WTC11 (cell line): Measurements from ENCODE around the gene DYNLRB2. TPM values are rescaled to one million over a fixed set of nuclear protein-coding genes. Genes with fewer than 3 reads are reported as not detected.
A peak's percentile ranks its signal among the peaks of the same experiment; 100 is the strongest.

ENCODE experiments used
- ATAC-seq: fragments of 200-7000 bp; cut with Tn5 transposase; 2 replicates; pipeline ENCODE4 v1.10.0; 2021; ENCODE audit warnings: mild to moderate bottlenecking, moderate library complexity
- CTCF ChIA-PET: fragments of 300-600 bp; sonication (Branson Sonifier 250); formaldehyde crosslinking; loops from one replicate; lab custom pipeline; 2021; ENCODE audit warnings: antibody characterized with exemption; lab: Charles Lee
- POLR2A ChIA-PET: fragments of 350-600 bp; sonication (Branson Sonifier 250); formaldehyde crosslinking; loops from one replicate; lab custom pipeline; 2021; ENCODE audit warnings: antibody characterized with exemption; lab: Charles Lee
- DNase-seq: peaks from one replicate; pipeline ENCODE4 v3.0.0; 2021; ENCODE audit warnings: low spot score
- H3K27ac Mint-ChIP-seq: 2 replicates; pipeline ENCODE4 v1.8.0; 2021; ENCODE audit warnings: mixed read lengths
- H3K27me3 Mint-ChIP-seq: 2 replicates; pipeline ENCODE4 v1.8.0; 2021; ENCODE audit warnings: low read depth, mild to moderate bottlenecking, moderate library complexity, mixed read lengths
- H3K36me3 Mint-ChIP-seq: 2 replicates; pipeline ENCODE4 v1.8.0; 2021; ENCODE audit warnings: mixed read lengths
- H3K4me1 Mint-ChIP-seq: 2 replicates; pipeline ENCODE4 v1.8.0; 2022; ENCODE audit warnings: mixed read lengths
- H3K4me3 Mint-ChIP-seq: 2 replicates; pipeline ENCODE4 v1.8.0; 2021; ENCODE audit warnings: mild to moderate bottlenecking, moderate library complexity, mixed read lengths
- H3K9me3 Mint-ChIP-seq: 2 replicates; pipeline ENCODE4 v1.8.0; 2021; ENCODE audit warnings: mixed read lengths
- CDX4 ChIP-seq: fragments of 250-450 bp; sonication (Bioruptor Pico); IDR thresholded peaks from 2 replicates; pipeline ENCODE4 v1.9.0; 2021; ENCODE audit warnings: moderate library complexity, mild to moderate bottlenecking, inconsistent platforms, borderline replicate concordance
- CTCF ChIP-seq: fragments of 200-600 bp; IDR thresholded peaks from 2 replicates; pipeline ENCODE4 v1.8.0; 2022; ENCODE audit warnings: antibody characterized with exemption
- FOXP4 ChIP-seq: sonication (generic); formaldehyde crosslinking; IDR thresholded peaks from 2 replicates; pipeline ENCODE4 v1.8.0; 2022; ENCODE audit warnings: mild to moderate bottlenecking, missing genetic modification reagents
- GRHL2 ChIP-seq: fragments of 250-450 bp; sonication (Bioruptor Pico); IDR thresholded peaks from 2 replicates; pipeline ENCODE4 v1.8.0; 2022; ENCODE audit warnings: mild to moderate bottlenecking, moderate library complexity; ENCODE audit not compliant: insufficient replicate concordance, severe bottlenecking
- HMGXB4 ChIP-seq: sonication (generic); formaldehyde crosslinking; IDR thresholded peaks from 2 replicates; pipeline ENCODE4 v1.8.1; 2023; ENCODE audit warnings: mild to moderate bottlenecking, moderate library complexity, missing genetic modification reagents
- NFATC4 ChIP-seq: fragments of 250-450 bp; sonication (Bioruptor Pico); IDR thresholded peaks from 2 replicates; pipeline ENCODE4 v1.9.0; 2021; ENCODE audit warnings: mild to moderate bottlenecking
- NFYB ChIP-seq: sonication (generic); formaldehyde crosslinking; conservative IDR thresholded peaks from 2 replicates; pipeline ENCODE4 v1.8.0; 2022; ENCODE audit warnings: low read depth, missing genetic modification reagents
- SMAD3 ChIP-seq: sonication (generic); formaldehyde crosslinking; IDR thresholded peaks from 2 replicates; pipeline ENCODE4 v1.8.0; 2022; ENCODE audit warnings: missing genetic modification reagents, mild to moderate bottlenecking, borderline replicate concordance
- SMAD4 ChIP-seq: sonication (generic); formaldehyde crosslinking; IDR thresholded peaks from 2 replicates; pipeline ENCODE4 v1.8.0; 2022; ENCODE audit warnings: mild to moderate bottlenecking, missing genetic modification reagents
- TCF7 ChIP-seq: sonication (generic); formaldehyde crosslinking; IDR thresholded peaks from 2 replicates; pipeline ENCODE4 v1.8.0; 2022; ENCODE audit warnings: mild to moderate bottlenecking, low read depth, missing genetic modification reagents, moderate library complexity
- TEAD1 ChIP-seq: sonication (generic); formaldehyde crosslinking; IDR thresholded peaks from 2 replicates; pipeline ENCODE4 v1.8.0; 2022; ENCODE audit warnings: mild to moderate bottlenecking, missing genetic modification reagents
- ZBTB43 ChIP-seq: sonication (generic); formaldehyde crosslinking; IDR thresholded peaks from 2 replicates; pipeline ENCODE4 v1.8.1; 2023; ENCODE audit warnings: mild to moderate bottlenecking, missing genetic modification reagents
- total RNA-seq: library from RNA; stranded (reverse); gene quantifications from 3 replicates; pipeline ENCODE4 v1.2.3, GENCODE V29; 2021

Gene DYNLRB2
- total RNA-seq, 1 experiment from 2014 or later = not detected

- no peaks in the 10 kb centered on the region for H3K36me3 Mint-ChIP-seq
- H3K9me3 Mint-ChIP-seq = no peaks in the 10 kb centered on the region
- CTCF ChIA-PET = interaction anchor here (0.6 to 2.5 kb wide), 7 partner anchors 59 to 327 kb away, joined by 3 to 16 read pairs (median 4); no protein-coding TSS in a partner anchor
- TF ChIP-seq TEAD1 (CRISPR knock-in tag) (no peak), ZBTB43 (CRISPR knock-in tag) (no peak), CTCF (no peak), FOXP4 (no peak), HMGXB4 (CRISPR knock-in tag) (no peak), SMAD3 (CRISPR knock-in tag) (no peak), NFATC4 (CRISPR knock-in tag) (no peak), TCF7 (CRISPR knock-in tag) (no peak), CDX4 (CRISPR knock-in tag) (no peak), SMAD4 (CRISPR knock-in tag) (no peak), NFYB (no peak)
- TF ChIP-seq, all 79 proteins: peak for 0
- POLR2A ChIA-PET = no interaction called here
- H3K27me3 Mint-ChIP-seq = no peaks in the 10 kb centered on the region; the same call in 1 of the 2 replicates
- no peak overlapping the region for H3K4me3 Mint-ChIP-seq
- DNase-seq (no peak), ATAC-seq (no peak)
- peaks cover 13% of the 10 kb centered on the region for H3K4me1 Mint-ChIP-seq
- H3K27ac Mint-ChIP-seq = no peak overlapping the region
Measured at GRCh38 chr16:80525420-80525819, 15.4 kb upstream of the DYNLRB2 start.

GRCh38 chr16:80526418-80527061 is 14.3 kb upstream of the DYNLRB2 start:
- POLR2A ChIA-PET = no interaction called here
- Mint-ChIP-seq H3K4me3 (0 out of 2 replicates have a peak overlapping the region, but pooled peaks have one; percentile 24), H3K9me3 (no peaks in the 10 kb centered on the region), H3K27ac (no peak overlapping the region), H3K36me3 (no peaks in the 10 kb centered on the region), H3K4me1 (peaks cover 7% of the 10 kb centered on the region; the same call in 1 of the 2 replicates), H3K27me3 (no peaks in the 10 kb centered on the region; the same call in 1 of the 2 replicates)
- TF ChIP-seq CTCF = peak; percentile 65
- no peak for TF ChIP-seq GRHL2 (CRISPR knock-in tag)
- DNase-seq = peak; percentile 50
- CTCF ChIA-PET = interaction anchor here (0.6 to 2.5 kb wide), 59 partner anchors 9 to 1710 kb away, joined by 3 to 16 read pairs (median 4); no protein-coding TSS in a partner anchor
- peak; percentile 85 for ATAC-seq
